WTC11 (cell line): ENCODE data around the gene SLC19A1. TPM values are rescaled to one million over a fixed set of nuclear protein-coding genes. Genes with fewer than 3 reads are reported as not detected.

ENCODE experiments used
- ATAC-seq: fragments of 200-7000 bp; cut with Tn5 transposase; 2 replicates; pipeline ENCODE4 v1.10.0; 2021; ENCODE audit warnings: mild to moderate bottlenecking, moderate library complexity
- CTCF ChIA-PET: fragments of 300-600 bp; sonication (Branson Sonifier 250); formaldehyde crosslinking; loops from one replicate; lab custom pipeline; 2021; ENCODE audit warnings: antibody characterized with exemption; lab: Charles Lee
- POLR2A ChIA-PET: fragments of 350-600 bp; sonication (Branson Sonifier 250); formaldehyde crosslinking; loops from one replicate; lab custom pipeline; 2021; ENCODE audit warnings: antibody characterized with exemption; lab: Charles Lee
- DNase-seq: peaks from one replicate; pipeline ENCODE4 v3.0.0; 2021; ENCODE audit warnings: low spot score
- H3K27ac Mint-ChIP-seq: 2 replicates; pipeline ENCODE4 v1.8.0; 2021; ENCODE audit warnings: mixed read lengths
- H3K27me3 Mint-ChIP-seq: 2 replicates; pipeline ENCODE4 v1.8.0; 2021; ENCODE audit warnings: low read depth, mild to moderate bottlenecking, moderate library complexity, mixed read lengths
- H3K36me3 Mint-ChIP-seq: 2 replicates; pipeline ENCODE4 v1.8.0; 2021; ENCODE audit warnings: mixed read lengths
- H3K4me1 Mint-ChIP-seq: 2 replicates; pipeline ENCODE4 v1.8.0; 2022; ENCODE audit warnings: mixed read lengths
- H3K4me3 Mint-ChIP-seq: 2 replicates; pipeline ENCODE4 v1.8.0; 2021; ENCODE audit warnings: mild to moderate bottlenecking, moderate library complexity, mixed read lengths
- H3K9me3 Mint-ChIP-seq: 2 replicates; pipeline ENCODE4 v1.8.0; 2021; ENCODE audit warnings: mixed read lengths
- ATF1 ChIP-seq: sonication (generic); formaldehyde crosslinking; IDR thresholded peaks from 2 replicates; pipeline ENCODE4 v1.8.1; 2023; ENCODE audit warnings: mild to moderate bottlenecking, moderate library complexity, missing genetic modification reagents
- CBFB ChIP-seq: sonication (generic); formaldehyde crosslinking; IDR thresholded peaks from 2 replicates; pipeline ENCODE4 v1.8.1; 2022; ENCODE audit warnings: mild to moderate bottlenecking, low read depth, missing genetic modification reagents
- CREB1 ChIP-seq: sonication (generic); formaldehyde crosslinking; IDR thresholded peaks from 2 replicates; pipeline ENCODE4 v1.8.0; 2023; ENCODE audit warnings: mild to moderate bottlenecking, missing genetic modification reagents
- CREM ChIP-seq: sonication (generic); formaldehyde crosslinking; IDR thresholded peaks from 2 replicates; pipeline ENCODE4 v1.8.1; 2022; ENCODE audit warnings: mild to moderate bottlenecking, missing genetic modification reagents, moderate library complexity
- ERG ChIP-seq: fragments of 250-450 bp; sonication (Bioruptor Pico); IDR thresholded peaks from 2 replicates; pipeline ENCODE4 v1.8.0; 2021; ENCODE audit warnings: mild to moderate bottlenecking
- ETV6 ChIP-seq: sonication (generic); formaldehyde crosslinking; IDR thresholded peaks from 2 replicates; pipeline ENCODE4 v1.8.1; 2022; ENCODE audit warnings: mild to moderate bottlenecking, missing genetic modification reagents
- IRF1 ChIP-seq: sonication (generic); formaldehyde crosslinking; IDR thresholded peaks from 2 replicates; pipeline ENCODE4 v1.8.0; 2023; ENCODE audit warnings: missing genetic modification reagents
- JAZF1 ChIP-seq: fragments of 250-450 bp; sonication (Bioruptor Pico); IDR thresholded peaks from 2 replicates; pipeline ENCODE4 v1.9.0; 2021; ENCODE audit warnings: moderate library complexity, mild to moderate bottlenecking, inconsistent platforms
- KAT7 ChIP-seq: sonication (generic); formaldehyde crosslinking; IDR thresholded peaks from 2 replicates; pipeline ENCODE4 v1.8.1; 2023; ENCODE audit warnings: missing genetic modification reagents, mild to moderate bottlenecking, borderline replicate concordance
- NFYB ChIP-seq: sonication (generic); formaldehyde crosslinking; conservative IDR thresholded peaks from 2 replicates; pipeline ENCODE4 v1.8.0; 2022; ENCODE audit warnings: low read depth, missing genetic modification reagents
- NR1H2 ChIP-seq: sonication (generic); formaldehyde crosslinking; IDR thresholded peaks from 2 replicates; pipeline ENCODE4 v1.9.0; 2021; ENCODE audit warnings: mild to moderate bottlenecking, moderate library complexity, missing genetic modification reagents
- NR2C2 ChIP-seq: sonication (generic); formaldehyde crosslinking; IDR thresholded peaks from 2 replicates; pipeline ENCODE4 v1.8.0; 2022; ENCODE audit warnings: mild to moderate bottlenecking, missing genetic modification reagents
- NR3C1 ChIP-seq: sonication (generic); formaldehyde crosslinking; conservative IDR thresholded peaks from 2 replicates; pipeline ENCODE4 v1.8.1; 2023; ENCODE audit warnings: low read depth, mild to moderate bottlenecking, missing genetic modification reagents
- PRDM15 ChIP-seq: sonication (generic); formaldehyde crosslinking; IDR thresholded peaks from 2 replicates; pipeline ENCODE4 v1.8.0; 2022; ENCODE audit warnings: missing genetic modification reagents
- RELA ChIP-seq: sonication (generic); formaldehyde crosslinking; IDR thresholded peaks from 2 replicates; pipeline ENCODE4 v1.8.1; 2022; ENCODE audit warnings: missing genetic modification reagents, mild to moderate bottlenecking, borderline replicate concordance
- ZBTB21 ChIP-seq: sonication (generic); formaldehyde crosslinking; IDR thresholded peaks from 2 replicates; pipeline ENCODE4 v1.8.1; 2023; ENCODE audit warnings: mild to moderate bottlenecking, missing genetic modification reagents, borderline replicate concordance
- ZMAT4 ChIP-seq: fragments of 250-450 bp; sonication (Bioruptor Pico); IDR thresholded peaks from 2 replicates; pipeline ENCODE4 v1.9.0; 2021; ENCODE audit warnings: mild to moderate bottlenecking
- ZNF121 ChIP-seq: sonication (generic); formaldehyde crosslinking; IDR thresholded peaks from 2 replicates; pipeline ENCODE4 v1.8.0; 2023; ENCODE audit warnings: missing genetic modification reagents
- ZNF232 ChIP-seq: sonication (generic); formaldehyde crosslinking; IDR thresholded peaks from 2 replicates; pipeline ENCODE4 v1.8.0; 2022; ENCODE audit warnings: mild to moderate bottlenecking, missing genetic modification reagents
- ZNF317 ChIP-seq: sonication (generic); formaldehyde crosslinking; IDR thresholded peaks from 2 replicates; pipeline ENCODE4 v1.8.1; 2023; ENCODE audit warnings: low read depth, mild to moderate bottlenecking, moderate library complexity, missing genetic modification reagents, borderline replicate concordance
- total RNA-seq: library from RNA; stranded (reverse); gene quantifications from 3 replicates; pipeline ENCODE4 v1.2.3, GENCODE V29; 2021

The SLC19A1 gene
- total RNA-seq, 1 experiment from 2014 or later, result 29.8 TPM

GRCh38 chr21:45539796-45540600, 2.2 kb downstream of the SLC19A1 start:
- ATAC-seq, result no peak
- Mint-ChIP-seq H3K4me1 (peaks cover 7% of the 10 kb centered on the region; the same call in 1 of the 2 replicates), H3K27me3 (no peaks in the 10 kb centered on the region), H3K27ac (no peak overlapping the region), H3K36me3 (0 out of 2 replicates have a peak, but pooled peaks cover 3% of the 10 kb centered on the region), H3K4me3 (peak overlapping the region; percentile 64), H3K9me3 (no peaks in the 10 kb centered on the region)
- peak; percentile 8 for DNase-seq
- TF ChIP-seq CREB1 (CRISPR knock-in tag) (no peak), CBFB (no peak), JAZF1 (CRISPR knock-in tag) (no peak), ATF1 (no peak), IRF1 (no peak), CREM (CRISPR knock-in tag) (no peak)
- ChIA-PET CTCF (interaction anchor here (1.0 kb wide), 1 partner anchor 15 kb away, joined by 4 read pairs; no protein-coding TSS in a partner anchor), POLR2A (no interaction called here)

GRCh38 chr21:45539046-45539795, 3.0 kb downstream of the SLC19A1 start:
- Mint-ChIP-seq H3K4me3 (no peak overlapping the region), H3K36me3 (0 out of 2 replicates have a peak, but pooled peaks cover 3% of the 10 kb centered on the region), H3K4me1 (peaks cover 7% of the 10 kb centered on the region; the same call in 1 of the 2 replicates), H3K27ac (no peak overlapping the region), H3K9me3 (no peaks in the 10 kb centered on the region)
- ChIA-PET CTCF (no interaction called here), POLR2A (no interaction called here)
- DNase-seq (peak; percentile 9), ATAC-seq (no peak)
- no peak for TF ChIP-seq ZBTB21 (CRISPR knock-in tag)
- TF ChIP-seq ZMAT4 (CRISPR knock-in tag), result no peak
- TF ChIP-seq ETV6 (CRISPR knock-in tag), result no peak
- no peak for TF ChIP-seq NR1H2
- TF ChIP-seq RELA (CRISPR knock-in tag), result no peak
- no peak for TF ChIP-seq JAZF1 (CRISPR knock-in tag)
- no peak for TF ChIP-seq PRDM15 (CRISPR knock-in tag)
- no peak for TF ChIP-seq ZNF232 (CRISPR knock-in tag)
- TF ChIP-seq NR2C2 (CRISPR knock-in tag), result no peak
- no peak for TF ChIP-seq NFYB (CRISPR knock-in tag)
- TF ChIP-seq NR3C1 (CRISPR knock-in tag), result no peak
- TF ChIP-seq KAT7 (CRISPR knock-in tag), result no peak
- no peak for TF ChIP-seq ZNF317
- no peak for TF ChIP-seq ERG (CRISPR knock-in tag)
- no peak for TF ChIP-seq ZNF121 (CRISPR knock-in tag)
- TF ChIP-seq, all 79 proteins: peak for 0
- no peaks in the 10 kb centered on the region for H3K27me3 Mint-ChIP-seq
